Measurements from ENCODE around the gene GARIN5A. TPM values are rescaled to one million over a fixed set of nuclear protein-coding genes. Genes with fewer than 3 reads are reported as not detected.

GARIN5A gene
- total and polyA plus RNA-seq, 7 donors: 0.36 to 7.1 (median 1.6) TPM; not detected in 2

DNA sequence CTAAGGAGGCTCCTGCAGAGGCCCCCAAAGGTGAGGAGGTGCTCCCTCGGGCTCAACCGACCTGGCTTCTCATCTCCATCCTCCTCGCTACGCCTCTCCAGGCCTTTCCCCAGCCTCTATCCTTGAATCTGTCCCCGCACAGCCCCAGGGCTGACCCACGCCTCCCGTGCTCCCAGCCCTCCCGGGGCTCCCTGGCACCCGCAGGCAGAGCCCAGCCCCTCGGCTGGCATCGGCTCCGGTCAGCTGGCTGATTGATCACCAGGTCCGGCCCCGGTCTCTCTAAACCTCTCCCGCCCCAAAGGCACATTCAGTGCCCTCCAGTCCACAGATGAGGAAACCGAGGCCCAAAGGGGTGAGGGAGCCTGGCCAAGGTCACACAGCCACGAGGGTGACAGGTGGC lies 41.4 kb downstream of the GARIN5A start:
- no peak overlapping the region for H3K4me3 ChIP-seq
- H3K4me1 ChIP-seq: peaks cover 0 to 19% (median 16%) of the 10 kb centered on the region in 4 donors
- H3K36me3 ChIP-seq: no peaks in the 10 kb centered on the region
- no peak for TF ChIP-seq POLR2AphosphoS5 (IDR thresholded peaks at IDR 0.05)
- TF ChIP-seq, protein P1, sequence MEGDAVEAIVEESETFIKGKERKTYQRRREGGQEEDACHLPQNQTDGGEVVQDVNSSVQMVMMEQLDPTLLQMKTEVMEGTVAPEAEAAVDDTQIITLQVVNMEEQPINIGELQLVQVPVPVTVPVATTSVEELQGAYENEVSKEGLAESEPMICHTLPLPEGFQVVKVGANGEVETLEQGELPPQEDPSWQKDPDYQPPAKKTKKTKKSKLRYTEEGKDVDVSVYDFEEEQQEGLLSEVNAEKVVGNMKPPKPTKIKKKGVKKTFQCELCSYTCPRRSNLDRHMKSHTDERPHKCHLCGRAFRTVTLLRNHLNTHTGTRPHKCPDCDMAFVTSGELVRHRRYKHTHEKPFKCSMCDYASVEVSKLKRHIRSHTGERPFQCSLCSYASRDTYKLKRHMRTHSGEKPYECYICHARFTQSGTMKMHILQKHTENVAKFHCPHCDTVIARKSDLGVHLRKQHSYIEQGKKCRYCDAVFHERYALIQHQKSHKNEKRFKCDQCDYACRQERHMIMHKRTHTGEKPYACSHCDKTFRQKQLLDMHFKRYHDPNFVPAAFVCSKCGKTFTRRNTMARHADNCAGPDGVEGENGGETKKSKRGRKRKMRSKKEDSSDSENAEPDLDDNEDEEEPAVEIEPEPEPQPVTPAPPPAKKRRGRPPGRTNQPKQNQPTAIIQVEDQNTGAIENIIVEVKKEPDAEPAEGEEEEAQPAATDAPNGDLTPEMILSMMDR (IDR thresholded peaks at IDR 0.05): no peak
- 78 to 85% methylated on average over 17 of the region's 17 CpGs for WGBS, 2 donors
- peaks cover 12 to 48% (median 42%) of the 10 kb centered on the region in 3 donors for H3K27me3 ChIP-seq
- H3K9me3 ChIP-seq: no peaks in the 10 kb centered on the region
- H3K27ac ChIP-seq: no peak overlapping the region
- intact Hi-C loops (cut with DNase I): no loop called here
- no peak for DNase-seq

DNA sequence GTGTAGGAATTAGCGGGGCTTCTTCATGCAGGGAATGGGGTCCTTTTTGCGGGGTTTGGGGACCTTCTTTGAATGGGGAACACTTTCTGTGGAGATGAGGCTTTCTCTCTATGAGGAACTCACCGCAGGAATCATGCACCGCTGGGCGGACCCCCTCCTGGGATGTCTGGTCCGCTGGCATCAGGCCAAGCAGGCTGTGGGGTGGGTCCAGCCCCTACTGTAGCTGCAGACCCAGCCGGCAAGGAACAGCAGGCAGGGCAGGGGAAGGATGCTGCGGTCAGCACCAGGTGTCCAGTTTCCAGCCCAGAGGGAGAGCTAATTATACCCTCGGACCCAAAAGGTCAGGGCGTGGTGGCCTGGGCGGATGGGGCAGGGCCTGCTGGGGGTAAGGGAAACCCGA lies 42.1 kb downstream of the GARIN5A start:
- Histone ChIP-seq H3K9me3 (no peaks in the 10 kb centered on the region), H3K27ac (no peak overlapping the region), H3K4me3 (no peak overlapping the region), H3K27me3 (peaks cover 12 to 51% (median 48%) of the 10 kb centered on the region in 3 donors), H3K36me3 (no peaks in the 10 kb centered on the region), H3K4me1 (peaks cover 0 to 19% (median 16%) of the 10 kb centered on the region in 4 donors)
- no peak for DNase-seq
- 37 to 39% methylated on average over 12 of the region's 12 CpGs for WGBS, 2 donors
- TF ChIP-seq, protein P1 (IDR thresholded peaks at IDR 0.05): no peak
- TF ChIP-seq EP300 (IDR thresholded peaks at IDR 0.05) (no peak), POLR2AphosphoS5 (IDR thresholded peaks at IDR 0.05) (no peak), POLR2A (IDR thresholded peaks at IDR 0.05) (no peak)
- intact Hi-C loops (cut with DNase I): loop anchor here (5.0 kb wide), 1 partner anchor 52 kb away; the partner anchor contains the start of gene POLD1

DNA sequence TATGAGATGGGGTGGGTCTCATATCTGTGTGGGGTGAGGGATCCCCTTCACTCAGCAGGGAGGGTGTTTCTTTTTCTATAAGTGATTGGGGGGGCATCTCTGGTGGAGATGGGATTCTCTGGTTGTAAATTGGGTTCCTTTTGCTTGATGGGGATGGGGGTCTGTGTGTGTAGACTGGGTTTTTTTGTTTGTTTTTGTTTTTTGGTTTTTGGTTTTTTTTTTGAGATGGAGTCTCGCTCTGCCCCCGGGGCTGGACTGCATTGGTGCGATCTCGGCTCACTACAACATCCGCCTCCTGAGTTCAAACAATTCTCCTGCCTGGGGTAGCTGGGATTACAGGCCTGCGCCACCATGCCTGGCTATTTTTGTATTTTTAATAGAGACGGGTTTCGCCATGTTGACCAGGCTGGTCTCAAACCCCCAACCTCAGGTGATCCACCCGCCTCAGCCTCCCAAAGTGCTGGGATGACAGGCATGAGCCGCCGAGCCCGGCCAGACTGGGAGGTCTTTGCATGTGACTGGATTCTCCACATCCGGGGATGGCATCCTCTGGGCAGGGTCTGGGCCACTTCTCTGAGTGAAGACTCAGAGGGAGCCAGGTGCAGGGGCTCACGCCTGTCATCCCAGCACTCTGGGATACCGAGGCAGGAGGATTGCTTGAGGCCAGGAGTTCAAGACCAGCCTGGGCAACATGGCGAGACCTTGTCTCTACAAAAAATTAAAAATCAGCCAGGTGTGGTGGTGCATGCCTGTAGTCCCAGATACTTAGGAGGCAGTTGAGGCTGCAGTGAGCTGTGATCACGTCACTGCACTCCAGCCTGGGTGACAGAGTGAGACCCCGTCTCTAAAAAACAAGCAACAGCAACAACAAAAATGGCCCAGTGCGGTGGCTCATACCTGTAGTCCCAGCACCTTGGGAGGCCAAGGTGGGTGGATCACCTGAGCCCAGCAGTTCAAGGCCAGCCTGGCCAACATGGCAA lies 43.2 kb downstream of the GARIN5A start:
- 74 to 81% methylated on average over 19 of the region's 19 CpGs for WGBS, 2 donors
- Histone ChIP-seq H3K27me3 (peaks cover 12 to 57% (median 51%) of the 10 kb centered on the region in 3 donors), H3K4me1 (peaks cover 0 to 19% (median 16%) of the 10 kb centered on the region in 4 donors), H3K36me3 (no peaks in the 10 kb centered on the region), H3K27ac (no peak overlapping the region), H3K9me3 (no peaks in the 10 kb centered on the region), H3K4me3 (no peak overlapping the region)
- intact Hi-C loops (cut with DNase I): loop anchor here (5.0 kb wide), 1 partner anchor 51 kb away; the partner anchor contains the start of gene POLD1
- no peak for DNase-seq
- no peak for TF ChIP-seq EP300 (IDR thresholded peaks at IDR 0.05)
- TF ChIP-seq, protein P1 (IDR thresholded peaks at IDR 0.05): no peak
- TF ChIP-seq POLR2AphosphoS5 (IDR thresholded peaks at IDR 0.05): no peak
- no peak for TF ChIP-seq POLR2A (IDR thresholded peaks at IDR 0.05)

DNA sequence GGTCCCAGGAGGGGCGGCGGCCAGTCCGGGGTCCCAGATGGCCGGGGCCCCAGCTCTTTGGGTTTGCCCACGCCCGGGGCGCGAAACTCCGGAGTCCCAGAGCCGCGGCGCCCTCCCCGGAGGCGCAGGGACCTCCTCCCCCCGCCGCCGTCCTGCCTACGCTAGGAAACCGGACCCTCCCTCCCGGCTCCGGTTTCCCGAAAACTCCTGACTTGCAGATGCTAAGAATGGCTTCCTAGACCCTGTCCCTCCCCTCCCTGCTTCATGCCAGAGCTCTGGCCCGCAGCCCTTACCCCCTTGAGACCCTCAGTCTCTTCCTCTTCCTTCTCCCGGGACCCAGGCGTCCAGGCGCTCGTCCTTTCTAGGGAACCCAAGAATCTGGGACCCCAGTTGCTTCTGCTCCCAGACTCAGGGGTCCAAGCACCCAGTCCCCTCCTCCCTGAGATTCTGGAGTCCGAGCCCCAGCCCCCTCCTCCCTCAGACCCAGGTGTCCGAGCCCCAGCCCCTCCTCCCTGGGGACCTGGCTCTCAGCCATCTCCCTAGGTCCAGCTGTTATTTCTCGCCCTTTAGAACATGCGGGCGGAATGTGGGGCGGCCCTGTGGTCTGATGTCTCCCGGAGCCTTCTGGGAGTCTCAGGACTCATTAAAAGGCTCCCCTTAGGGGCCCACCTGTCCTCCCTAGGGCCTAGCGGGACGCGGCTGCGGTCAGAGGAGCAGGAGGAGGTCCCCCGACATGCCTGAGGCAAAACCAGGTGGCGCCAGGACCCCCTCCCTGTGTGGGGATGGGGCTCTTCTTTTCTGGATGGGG lies 44.2 kb downstream of the GARIN5A start, which contains the start of gene MYBPC2:
TSS of gene MYBPC2 (plus strand) at position 672 of the 808 bp plus-strand sequence. CDS start at position 734, 62 bp downstream.
- Histone ChIP-seq H3K27me3 (peaks cover 12 to 61% (median 60%) of the 10 kb centered on the region in 3 donors), H3K4me3 (peak within 1 kb of the TSS; percentile 31 to 63 (median 55)), H3K36me3 (no peaks in the 10 kb centered on the region), H3K4me1 (peaks cover 0 to 26% (median 18%) of the 10 kb centered on the region in 4 donors), H3K27ac (peak within 1 kb of the TSS in 3 of 4 donors; percentile 34 to 66 (median 47)), H3K9me3 (no peaks in the 10 kb centered on the region)
- WGBS, 2 donors: 3% methylated on average over 40 of the region's 40 CpGs
- DNase-seq: no peak
- TF ChIP-seq POLR2A (IDR thresholded peaks at IDR 0.05) (no peak), POLR2AphosphoS5 (IDR thresholded peaks at IDR 0.05) (no peak), EP300 (IDR thresholded peaks at IDR 0.05) (no peak)
- TF ChIP-seq, protein P1 (IDR thresholded peaks at IDR 0.05): no peak
- intact Hi-C loops (cut with DNase I): loop anchor here (5.0 kb wide), 1 partner anchor 50 kb away; the partner anchor contains the start of gene POLD1

All from sigmoid colon (tissue), 7 donors.